ENCODE data around the gene TANGO2.

DNA sequence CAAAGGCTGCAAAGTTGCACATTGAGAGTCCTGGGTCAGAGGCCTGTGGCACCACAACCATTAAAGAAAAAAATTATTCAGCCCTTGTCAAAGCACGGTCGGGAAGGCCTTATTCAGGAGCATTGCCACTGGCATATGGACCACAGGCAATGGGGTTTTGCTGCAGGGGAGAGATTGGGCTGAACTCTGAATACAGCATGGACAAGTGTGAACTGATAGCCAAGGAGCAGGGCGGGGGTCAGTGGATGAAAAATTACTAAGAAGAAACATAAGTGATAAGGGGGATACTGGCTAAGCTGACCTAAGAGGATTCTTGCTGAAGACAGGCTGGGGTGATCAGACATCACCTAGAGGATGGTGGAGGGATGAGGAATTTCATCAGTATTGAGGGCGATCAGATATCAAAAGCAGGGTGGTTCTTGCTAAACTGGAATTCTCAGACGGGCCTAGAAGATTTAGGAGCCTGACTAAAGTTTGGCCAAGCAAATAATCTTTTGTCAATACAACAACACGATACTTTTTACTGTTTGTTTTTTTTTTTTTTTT lies 55.8 kb downstream of the TANGO2 start:
- TF ChIP-seq POLR2AphosphoS5 (IDR thresholded peaks at IDR 0.05), result no peak
- TF ChIP-seq, protein P1, sequence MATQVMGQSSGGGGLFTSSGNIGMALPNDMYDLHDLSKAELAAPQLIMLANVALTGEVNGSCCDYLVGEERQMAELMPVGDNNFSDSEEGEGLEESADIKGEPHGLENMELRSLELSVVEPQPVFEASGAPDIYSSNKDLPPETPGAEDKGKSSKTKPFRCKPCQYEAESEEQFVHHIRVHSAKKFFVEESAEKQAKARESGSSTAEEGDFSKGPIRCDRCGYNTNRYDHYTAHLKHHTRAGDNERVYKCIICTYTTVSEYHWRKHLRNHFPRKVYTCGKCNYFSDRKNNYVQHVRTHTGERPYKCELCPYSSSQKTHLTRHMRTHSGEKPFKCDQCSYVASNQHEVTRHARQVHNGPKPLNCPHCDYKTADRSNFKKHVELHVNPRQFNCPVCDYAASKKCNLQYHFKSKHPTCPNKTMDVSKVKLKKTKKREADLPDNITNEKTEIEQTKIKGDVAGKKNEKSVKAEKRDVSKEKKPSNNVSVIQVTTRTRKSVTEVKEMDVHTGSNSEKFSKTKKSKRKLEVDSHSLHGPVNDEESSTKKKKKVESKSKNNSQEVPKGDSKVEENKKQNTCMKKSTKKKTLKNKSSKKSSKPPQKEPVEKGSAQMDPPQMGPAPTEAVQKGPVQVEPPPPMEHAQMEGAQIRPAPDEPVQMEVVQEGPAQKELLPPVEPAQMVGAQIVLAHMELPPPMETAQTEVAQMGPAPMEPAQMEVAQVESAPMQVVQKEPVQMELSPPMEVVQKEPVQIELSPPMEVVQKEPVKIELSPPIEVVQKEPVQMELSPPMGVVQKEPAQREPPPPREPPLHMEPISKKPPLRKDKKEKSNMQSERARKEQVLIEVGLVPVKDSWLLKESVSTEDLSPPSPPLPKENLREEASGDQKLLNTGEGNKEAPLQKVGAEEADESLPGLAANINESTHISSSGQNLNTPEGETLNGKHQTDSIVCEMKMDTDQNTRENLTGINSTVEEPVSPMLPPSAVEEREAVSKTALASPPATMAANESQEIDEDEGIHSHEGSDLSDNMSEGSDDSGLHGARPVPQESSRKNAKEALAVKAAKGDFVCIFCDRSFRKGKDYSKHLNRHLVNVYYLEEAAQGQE (IDR thresholded peaks at IDR 0.05; ENCODE audit: borderline replicate concordance), result no peak
- TF ChIP-seq EZH2 (IDR thresholded peaks at IDR 0.05; ENCODE audit: borderline replicate concordance, insufficient read depth, low read length, poor library complexity, severe bottlenecking), result no peak
- TF ChIP-seq, protein P2, sequence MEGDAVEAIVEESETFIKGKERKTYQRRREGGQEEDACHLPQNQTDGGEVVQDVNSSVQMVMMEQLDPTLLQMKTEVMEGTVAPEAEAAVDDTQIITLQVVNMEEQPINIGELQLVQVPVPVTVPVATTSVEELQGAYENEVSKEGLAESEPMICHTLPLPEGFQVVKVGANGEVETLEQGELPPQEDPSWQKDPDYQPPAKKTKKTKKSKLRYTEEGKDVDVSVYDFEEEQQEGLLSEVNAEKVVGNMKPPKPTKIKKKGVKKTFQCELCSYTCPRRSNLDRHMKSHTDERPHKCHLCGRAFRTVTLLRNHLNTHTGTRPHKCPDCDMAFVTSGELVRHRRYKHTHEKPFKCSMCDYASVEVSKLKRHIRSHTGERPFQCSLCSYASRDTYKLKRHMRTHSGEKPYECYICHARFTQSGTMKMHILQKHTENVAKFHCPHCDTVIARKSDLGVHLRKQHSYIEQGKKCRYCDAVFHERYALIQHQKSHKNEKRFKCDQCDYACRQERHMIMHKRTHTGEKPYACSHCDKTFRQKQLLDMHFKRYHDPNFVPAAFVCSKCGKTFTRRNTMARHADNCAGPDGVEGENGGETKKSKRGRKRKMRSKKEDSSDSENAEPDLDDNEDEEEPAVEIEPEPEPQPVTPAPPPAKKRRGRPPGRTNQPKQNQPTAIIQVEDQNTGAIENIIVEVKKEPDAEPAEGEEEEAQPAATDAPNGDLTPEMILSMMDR (IDR thresholded peaks at IDR 0.05; ENCODE audit: poor library complexity, severe bottlenecking), result no peak
- no peak for TF ChIP-seq EP300 (conservative IDR thresholded peaks at IDR 0.05; ENCODE audit: poor library complexity, severe bottlenecking)
- no peak for TF ChIP-seq SMC3 (conservative IDR thresholded peaks at IDR 0.05; ENCODE audit: poor library complexity)
- no peak for TF ChIP-seq RAD21 (conservative IDR thresholded peaks at IDR 0.05)
- TF ChIP-seq TAF1 (IDR thresholded peaks at IDR 0.05; ENCODE audit: low read depth), result no peak

Measured in neural cell (in vitro differentiated cells).